Measurements from ENCODE around the gene CGB5. TPM values are rescaled to one million over a fixed set of nuclear protein-coding genes. Genes with fewer than 3 reads are reported as not detected.

CGB5 gene
- polyA plus RNA-seq, 1 of the 3 experiments (the other 2 are of a cell fraction), result 0.16 TPM

Small RNA genes lying within 50 kb of the gene (small RNA-seq; reads per million reads assigned to genes)
- gene MIR6798 (0 to 0.64 (median 0) reads per million in 7 experiments), gene RN7SL708P (0 to 3.4 (median 0) reads per million in 7 experiments)

Other genes with a start within 250 kb of the CGB5 start
- 70.6 and 71.6 TPM in 2 replicates for gene BCAT2, start 232.8 kb upstream of the CGB5 start, polyA plus RNA-seq (2012; rRNA removed)
- gene HSD17B14, start 207.4 kb upstream of the CGB5 start, polyA plus RNA-seq (2012; rRNA removed), result 27.9 and 29.7 TPM in 2 replicates
- 4.7 and 5.6 TPM in 2 replicates for gene PLEKHA4, start 175.2 kb upstream of the CGB5 start, polyA plus RNA-seq (2012; rRNA removed)
- 62.3 and 73.7 TPM in 2 replicates for gene PPP1R15A, start 171.4 kb upstream of the CGB5 start, polyA plus RNA-seq (2012; rRNA removed)
- 0.03 and 0.08 TPM in 2 replicates for gene TULP2, start 145.1 kb upstream of the CGB5 start, polyA plus RNA-seq (2012; rRNA removed)
- gene NUCB1, start 143.5 kb upstream of the CGB5 start, polyA plus RNA-seq (2012; rRNA removed), result 259 and 397 TPM in 2 replicates
- 0.31 and 0.72 TPM in 2 replicates for gene DHDH, start 110.1 kb upstream of the CGB5 start, polyA plus RNA-seq (2012; rRNA removed)
- gene BAX, start 89.0 kb upstream of the CGB5 start, polyA plus RNA-seq (2012; rRNA removed), result 278 and 640 TPM in 2 replicates
- 587 and 875 TPM in 2 replicates for gene FTL, start 78.5 kb upstream of the CGB5 start, polyA plus RNA-seq (2012; rRNA removed)
- gene GYS1, start 50.5 kb upstream of the CGB5 start, polyA plus RNA-seq (2012; rRNA removed), result 24.1 and 25.3 TPM in 2 replicates
- gene RUVBL2, start 50.0 kb upstream of the CGB5 start, polyA plus RNA-seq (2012; rRNA removed), result 411 and 459 TPM in 2 replicates
- gene LHB, start 26.8 kb upstream of the CGB5 start, polyA plus RNA-seq (2012; rRNA removed), result 0.13 and 0.23 TPM in 2 replicates
- 0.10 TPM in 1 of 2 replicates, not detected in the other for gene CGB3, start 19.5 kb upstream of the CGB5 start, polyA plus RNA-seq (2012; rRNA removed)
- gene CGB2, start 12.0 kb upstream of the CGB5 start, polyA plus RNA-seq (2012; rRNA removed), result 0.50 and 0.64 TPM in 2 replicates
- gene CGB1, start 7.0 kb upstream of the CGB5 start, polyA plus RNA-seq (2012; rRNA removed), result not detected in 2 replicates
- 0.13 TPM in 1 of 2 replicates, not detected in the other for gene CGB8, start 5.3 kb downstream of the CGB5 start, polyA plus RNA-seq (2012; rRNA removed)
- 2.0 and 2.1 TPM in 2 replicates for gene CGB7, start 13.9 kb downstream of the CGB5 start, polyA plus RNA-seq (2012; rRNA removed)
- gene NTF4, start 21.0 kb downstream of the CGB5 start, polyA plus RNA-seq (2012; rRNA removed), result 0.66 and 1.6 TPM in 2 replicates
- 0.02 TPM in 1 of 2 replicates, not detected in the other for gene KCNA7, start 28.9 kb downstream of the CGB5 start, polyA plus RNA-seq (2012; rRNA removed)
- 272 and 359 TPM in 2 replicates for gene SNRNP70, start 41.6 kb downstream of the CGB5 start, polyA plus RNA-seq (2012; rRNA removed)
- 20.8 and 21.1 TPM in 2 replicates for gene LIN7B, start 70.5 kb downstream of the CGB5 start, polyA plus RNA-seq (2012; rRNA removed)
- 2.6 and 3.0 TPM in 2 replicates for gene C19orf73, start 75.3 kb downstream of the CGB5 start, polyA plus RNA-seq (2012; rRNA removed)
- 5.7 and 5.8 TPM in 2 replicates for gene PPFIA3, start 75.7 kb downstream of the CGB5 start, polyA plus RNA-seq (2012; rRNA removed)
- not detected in 2 replicates for gene HRC, start 111.5 kb downstream of the CGB5 start, polyA plus RNA-seq (2012; rRNA removed)
- 16.9 and 20.6 TPM in 2 replicates for gene TRPM4, start 113.9 kb downstream of the CGB5 start, polyA plus RNA-seq (2012; rRNA removed)

Measured in SK-N-SH (cell line).